ENCODE results near the gene HNF4A.
"Not testable (repeated sequence)": the region's sequence is repeated elsewhere in the genome, so short reads cannot be mapped to it uniquely, and the experiment has no call there.

HNF4A gene

DNA sequence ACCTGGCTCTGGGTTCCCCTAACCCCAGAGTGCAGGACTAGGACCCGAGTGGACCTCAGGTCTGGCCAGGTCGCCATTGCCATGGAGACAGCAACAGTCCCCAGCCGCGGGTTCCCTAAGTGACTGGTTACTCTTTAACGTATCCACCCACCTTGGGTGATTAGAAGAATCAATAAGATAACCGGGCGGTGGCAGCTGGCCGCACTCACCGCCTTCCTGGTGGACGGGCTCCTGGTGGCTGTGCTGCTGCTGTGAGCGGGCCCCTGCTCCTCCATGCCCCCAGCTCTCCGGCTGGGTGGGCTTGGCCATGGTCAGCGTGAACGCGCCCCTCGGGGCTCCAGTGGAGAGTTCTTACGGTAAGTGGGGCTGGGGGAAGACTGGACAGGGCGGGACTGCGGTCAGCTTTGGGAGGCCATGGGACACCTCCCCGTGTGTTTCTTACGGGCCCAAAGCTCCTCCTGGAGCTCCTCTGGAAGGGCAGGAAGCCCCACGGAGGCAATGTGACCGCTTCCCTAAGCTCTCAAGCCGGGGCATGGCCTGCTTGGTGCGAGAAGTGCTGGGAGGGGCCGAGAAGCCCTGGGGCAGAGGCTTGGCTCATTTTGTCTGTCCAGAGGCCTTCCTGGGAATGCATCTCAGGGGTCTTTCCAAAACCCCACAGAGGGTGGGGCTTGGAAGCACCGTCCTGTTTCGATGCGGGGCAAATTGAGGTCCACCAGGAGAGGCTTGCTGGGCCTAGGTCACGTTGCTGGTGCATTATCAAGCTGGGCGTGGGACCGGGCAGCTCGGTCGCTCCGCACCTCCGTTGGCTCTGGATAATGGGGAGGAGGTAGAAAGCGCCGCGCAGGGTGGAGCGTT, at the start of gene HNF4A:
Gene HNF4A, plus strand, starts transcription at position 202 of the 855 bp plus-strand sequence. Its CDS starts 106 bp downstream, at position 308.
- no peak within 1 kb of the TSS for H3K27ac ChIP-seq
- DNase-seq (ENCODE audit: low read depth, low spot score) = no peak

GRCh38 chr20:44306927-44307326, 48.6 kb upstream of the HNF4A start:
- no peak overlapping the region for H3K27ac ChIP-seq
- no peak for DNase-seq (ENCODE audit: low read depth, low spot score)

DNA sequence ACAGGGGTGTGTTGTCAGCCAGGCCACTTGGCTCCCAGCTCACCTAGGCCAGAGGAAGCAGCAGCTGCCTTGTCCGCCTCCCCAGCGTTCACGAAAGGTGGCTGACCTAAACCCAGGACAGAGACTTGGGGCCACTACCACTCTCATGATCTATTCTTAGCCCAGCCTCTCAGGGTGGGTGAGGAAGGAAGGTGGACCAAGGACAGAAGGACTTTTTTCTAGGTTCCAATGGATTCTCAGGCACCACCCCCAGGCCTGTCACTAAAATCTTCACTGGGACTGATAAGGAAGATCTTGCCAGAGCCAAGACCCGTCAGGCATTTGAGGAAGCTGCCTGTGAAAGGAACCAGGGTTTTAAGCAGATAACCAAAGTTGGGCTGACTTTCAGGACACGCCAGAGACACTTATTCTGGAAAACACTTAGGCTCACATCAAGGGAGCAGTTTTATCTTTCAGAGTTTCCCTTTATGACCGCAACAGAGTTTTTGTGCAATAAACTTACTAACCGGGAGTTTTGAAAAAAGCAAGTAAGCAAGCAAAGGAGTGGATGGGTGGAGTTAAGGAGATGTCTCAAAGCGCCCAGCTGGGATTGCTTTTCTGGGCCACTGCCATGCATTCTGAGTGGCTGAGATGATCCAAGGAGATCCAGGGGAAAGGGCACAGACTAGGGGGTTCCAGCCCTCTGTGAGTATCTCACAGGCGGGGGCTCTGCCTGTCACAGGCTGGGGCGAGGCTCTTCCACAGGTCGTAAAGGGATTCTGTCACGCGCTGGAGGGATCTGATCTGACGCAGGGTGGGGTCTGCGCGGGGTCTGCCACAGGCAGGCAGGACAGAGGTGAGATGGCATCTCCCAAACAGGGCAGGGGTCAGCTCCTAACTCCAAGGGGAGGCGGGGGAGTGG, 45.5 kb upstream of the HNF4A start:
- DNase-seq (ENCODE audit: low read depth, low spot score) = no peak
- no peak overlapping the region for H3K27ac ChIP-seq

DNA sequence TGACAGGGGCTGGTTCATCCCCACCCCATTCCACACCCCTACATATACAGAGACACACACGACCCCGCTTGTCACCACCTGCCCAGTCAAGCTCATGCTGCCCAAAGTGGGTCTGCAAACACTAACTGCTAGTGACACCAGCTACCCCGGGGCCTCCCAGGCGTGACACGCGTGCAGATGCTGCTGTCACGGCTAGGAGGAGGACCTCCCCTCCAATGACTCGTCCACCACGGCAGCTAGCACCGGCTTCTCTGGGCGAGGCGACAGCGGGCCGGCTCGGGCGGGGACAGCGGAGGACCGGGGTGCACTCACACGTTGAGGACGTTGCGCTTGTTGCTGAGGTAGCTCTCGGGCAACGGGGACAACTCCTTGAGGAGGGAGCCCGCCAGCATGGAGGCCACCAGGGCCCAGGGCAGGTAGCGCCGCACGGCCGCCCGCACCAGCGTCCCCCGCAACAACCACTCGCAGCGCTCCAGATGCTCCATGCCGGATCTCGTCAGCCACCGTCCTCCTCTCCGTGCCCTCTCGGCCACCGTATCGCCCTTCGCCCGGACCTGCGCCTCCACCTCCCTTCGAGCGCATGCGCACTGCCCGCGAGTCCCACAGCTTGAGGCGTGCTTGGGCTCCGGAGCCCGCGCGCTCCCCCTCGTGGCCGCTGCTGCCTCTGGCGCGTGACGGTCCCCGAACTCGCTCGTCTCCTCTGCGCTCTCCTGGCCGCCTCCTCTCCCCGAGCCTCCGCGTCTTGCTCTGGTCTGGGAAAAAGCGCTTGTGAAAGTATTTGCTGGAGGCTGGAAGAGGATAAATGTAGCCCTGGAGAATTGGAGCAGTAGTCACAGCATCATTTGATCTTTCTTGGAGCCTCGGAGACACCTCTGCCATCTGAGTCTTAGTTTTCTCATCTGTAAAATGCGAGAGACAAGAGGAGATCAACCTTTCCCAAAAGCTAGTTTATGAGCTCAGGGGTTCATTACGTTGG, 44.5 kb upstream of the HNF4A start, which contains the start of gene FITM2:
Gene FITM2, minus strand, starts transcription at position 539 of the 976 bp plus-strand sequence. Its CDS starts 54 bp downstream, at position 485.
- peak; percentile 85 for DNase-seq (ENCODE audit: low read depth, low spot score)
- H3K27ac ChIP-seq = no peak within 1 kb of the TSS

GRCh38 chr20:44314870-44315269, 40.6 kb upstream of the HNF4A start:
- no peak for DNase-seq (ENCODE audit: low read depth, low spot score)
- H3K27ac ChIP-seq = no peak overlapping the region

- DNase-seq (ENCODE audit: low read depth, low spot score) = no peak
- no peak overlapping the region for H3K27ac ChIP-seq
These were observed 35.6 kb upstream of the HNF4A start for GRCh38 chr20:44319839-44320422.

- no peak for DNase-seq (ENCODE audit: low read depth, low spot score)
- no peak overlapping the region for H3K27ac ChIP-seq
These were observed 31.2 kb upstream of the HNF4A start for GRCh38 chr20:44324343-44324742.

- no peak for DNase-seq (ENCODE audit: low read depth, low spot score)
These were observed 28.9 kb upstream of the HNF4A start for GRCh38 chr20:44326391-44327159.

DNA sequence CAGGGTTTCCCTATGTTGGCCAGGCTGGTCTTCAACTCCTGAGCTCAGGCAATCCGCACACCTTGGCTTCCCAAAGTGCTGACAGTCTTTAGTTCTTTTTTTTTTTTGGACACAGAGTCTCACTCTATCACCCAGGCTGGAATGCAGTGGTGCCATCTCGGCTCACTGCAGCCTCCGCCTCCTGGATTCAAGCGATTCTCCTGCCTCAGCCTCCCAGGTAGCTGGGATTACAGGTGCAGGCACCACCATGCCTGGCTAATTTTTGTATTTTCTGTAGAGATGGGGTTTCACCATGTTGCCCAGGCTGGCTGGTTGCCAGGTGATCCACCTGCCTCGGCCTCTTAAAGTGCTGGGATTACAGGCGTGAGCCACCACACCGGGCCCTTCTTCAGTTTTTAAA, 27.8 kb upstream of the HNF4A start:
- H3K27ac ChIP-seq; DNase-seq (ENCODE audit: low read depth, low spot score): not testable (repeated sequence)

More at GRCh38 chr20:44326391-44327159, 28.9 kb upstream of the HNF4A start:
- no peak overlapping the region for H3K27ac ChIP-seq

- no peak overlapping the region for H3K27ac ChIP-seq
- DNase-seq (ENCODE audit: low read depth, low spot score) = no peak
These were observed 27.1 kb upstream of the HNF4A start for GRCh38 chr20:44328428-44328827.

DNA sequence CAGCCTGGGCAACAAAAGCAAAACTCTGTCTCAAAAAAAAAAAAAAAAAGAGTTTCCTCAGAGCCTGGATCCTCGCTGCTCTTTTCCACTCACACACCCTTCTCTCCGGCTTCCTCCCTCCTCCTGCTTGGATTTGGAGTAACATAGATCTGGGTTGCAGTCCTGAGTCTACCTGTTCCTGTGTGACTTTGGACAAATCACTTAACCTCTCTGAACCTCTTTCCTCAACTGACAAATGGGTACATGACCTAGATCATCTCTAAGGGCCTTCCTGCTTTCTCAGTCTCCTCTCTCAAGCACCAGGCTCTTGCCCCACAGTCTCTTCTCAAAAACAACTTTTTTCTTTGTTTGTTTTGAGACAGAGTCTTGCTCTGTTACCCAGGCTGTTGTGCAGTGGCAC, 24.3 kb upstream of the HNF4A start:
- DNase-seq (ENCODE audit: low read depth, low spot score) = no peak
- no peak overlapping the region for H3K27ac ChIP-seq

DNA sequence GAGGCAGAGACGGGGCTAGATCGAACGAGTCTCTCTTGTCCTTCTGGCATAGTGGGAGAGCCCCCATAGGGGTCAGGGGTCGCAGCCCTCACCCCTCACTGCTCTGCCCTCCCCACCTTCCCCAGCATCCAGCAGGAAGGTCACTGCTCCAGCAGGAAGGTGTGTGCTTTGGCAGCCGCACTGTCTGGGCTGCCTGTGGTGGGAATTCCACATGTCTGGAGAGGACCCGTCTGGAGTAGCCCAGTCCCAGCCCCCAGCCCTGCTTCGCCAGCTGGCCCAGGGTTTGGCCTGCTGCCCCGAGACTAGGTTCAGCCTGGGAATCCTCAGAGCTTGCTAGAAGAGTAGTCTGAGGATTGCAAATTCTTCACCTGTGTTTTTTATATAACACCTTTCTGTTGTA, 21.2 kb upstream of the HNF4A start:
- no peak for DNase-seq (ENCODE audit: low read depth, low spot score)
- H3K27ac ChIP-seq = no peak overlapping the region

DNA sequence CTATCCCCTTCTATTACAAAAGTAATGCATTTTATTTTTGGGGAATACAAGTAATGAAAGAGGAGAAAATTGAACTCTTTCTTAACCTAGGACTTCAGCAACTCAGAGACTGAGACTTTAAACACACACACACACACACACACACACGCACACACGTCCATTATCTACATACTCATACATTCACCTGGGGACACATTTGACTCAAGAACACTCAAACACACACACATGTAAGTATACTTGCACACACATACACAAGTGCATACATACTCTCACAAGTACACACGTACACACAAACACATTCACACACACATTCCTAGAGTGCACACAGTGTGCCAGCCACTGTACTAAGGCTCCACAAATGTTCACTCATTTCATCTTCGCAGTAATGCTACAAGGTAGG, 20.8 kb upstream of the HNF4A start:
- no peak overlapping the region for H3K27ac ChIP-seq
- no peak for DNase-seq (ENCODE audit: low read depth, low spot score)

GRCh38 chr20:44335675-44336074, 19.8 kb upstream of the HNF4A start:
- no peak overlapping the region for H3K27ac ChIP-seq
- no peak for DNase-seq (ENCODE audit: low read depth, low spot score)

DNA sequence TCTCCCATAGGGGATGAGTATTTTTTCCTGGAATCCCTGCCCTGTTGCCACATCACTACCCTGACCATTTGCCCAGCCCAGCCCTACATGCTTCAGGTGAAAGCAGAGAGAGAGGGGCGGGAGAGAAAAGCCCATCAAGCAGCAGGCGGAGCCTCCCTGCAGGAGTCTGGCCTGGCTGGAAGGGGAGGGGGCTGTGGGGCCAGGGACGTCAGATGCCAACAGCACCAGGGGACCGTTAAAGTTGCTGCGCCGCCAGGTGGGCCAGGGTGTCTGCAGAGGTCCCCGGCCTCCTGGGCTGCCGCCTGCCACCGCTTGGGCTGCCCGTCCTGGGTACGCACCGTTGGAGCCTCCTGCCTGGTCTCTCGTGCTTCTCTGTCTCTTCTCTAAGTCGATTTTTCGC, 19.4 kb upstream of the HNF4A start:
- no peak for DNase-seq (ENCODE audit: low read depth, low spot score)

GRCh38 chr20:44336725-44337380, 18.6 kb upstream of the HNF4A start, which contains the start of gene R3HDML:
TSS of gene R3HDML (plus strand) at chr20:44337043. CDS start at chr20:44337158, 115 bp downstream.
- H3K27ac ChIP-seq = no peak within 1 kb of the TSS

More for the DNA sequence above, 19.4 kb upstream of the HNF4A start:
- H3K27ac ChIP-seq = no peak overlapping the region

DNA sequence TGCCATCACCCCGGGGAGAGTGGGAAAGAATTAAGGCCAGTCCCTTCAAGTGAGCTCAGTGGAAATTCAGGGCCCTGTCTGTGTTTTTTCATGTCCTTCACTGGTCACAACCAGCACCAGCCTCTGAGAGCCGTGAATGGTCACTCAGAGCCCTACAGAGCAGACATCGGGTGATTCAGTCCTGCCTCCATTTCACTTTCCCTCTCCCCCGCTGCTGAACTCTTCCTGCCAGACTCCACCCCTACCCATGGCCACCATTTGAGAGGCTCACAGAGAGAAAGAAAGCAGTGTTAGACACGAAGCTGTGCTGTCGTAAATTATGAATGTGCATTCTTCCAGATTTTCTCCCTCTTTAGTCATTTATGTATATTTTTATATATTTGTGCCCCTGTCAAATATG, 13.3 kb upstream of the HNF4A start:
- DNase-seq (ENCODE audit: low read depth, low spot score) = no peak
- H3K27ac ChIP-seq = no peak overlapping the region

More at GRCh38 chr20:44336725-44337380, 18.6 kb upstream of the HNF4A start, which contains the start of gene R3HDML:
- DNase-seq (ENCODE audit: low read depth, low spot score) = no peak

DNA sequence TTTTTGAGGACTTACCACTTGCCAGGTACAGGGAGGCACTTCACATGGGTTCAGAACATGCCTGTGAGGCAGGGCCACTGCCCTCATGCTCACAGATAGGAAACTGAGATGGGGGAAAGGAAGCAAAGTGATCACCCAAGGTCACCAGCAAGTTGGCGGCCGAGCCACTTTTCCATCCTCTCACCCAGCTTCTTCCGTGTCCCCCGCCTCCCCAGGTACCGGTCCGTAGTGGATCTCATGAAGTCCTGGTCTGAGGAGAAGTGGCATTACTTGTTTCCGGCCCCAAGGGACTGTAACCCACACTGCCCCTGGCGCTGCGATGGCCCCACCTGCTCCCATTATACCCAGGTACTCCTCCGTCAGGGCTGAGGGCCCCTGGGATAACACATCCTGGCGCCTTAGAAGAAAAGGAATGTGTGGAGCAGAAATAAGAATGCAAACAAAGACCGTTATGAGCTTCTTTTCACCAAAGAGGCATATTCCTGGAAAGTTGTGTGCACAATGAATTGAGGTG, 12.3 kb upstream of the HNF4A start:
- H3K27ac ChIP-seq = no peak overlapping the region
- no peak for DNase-seq (ENCODE audit: low read depth, low spot score)

Data from epithelial cell of prostate (primary cell).